Pons (tissue), 1 donor: Measurements from ENCODE around the gene OMP.
A peak's percentile ranks its signal among the peaks of the same experiment; 100 is the strongest.

Experiments
- DNase-seq: peaks from one replicate; pipeline ENCODE4 v3.0.0-alpha.2; 2016; ENCODE audit warnings: low spot score

The OMP gene

DNA sequence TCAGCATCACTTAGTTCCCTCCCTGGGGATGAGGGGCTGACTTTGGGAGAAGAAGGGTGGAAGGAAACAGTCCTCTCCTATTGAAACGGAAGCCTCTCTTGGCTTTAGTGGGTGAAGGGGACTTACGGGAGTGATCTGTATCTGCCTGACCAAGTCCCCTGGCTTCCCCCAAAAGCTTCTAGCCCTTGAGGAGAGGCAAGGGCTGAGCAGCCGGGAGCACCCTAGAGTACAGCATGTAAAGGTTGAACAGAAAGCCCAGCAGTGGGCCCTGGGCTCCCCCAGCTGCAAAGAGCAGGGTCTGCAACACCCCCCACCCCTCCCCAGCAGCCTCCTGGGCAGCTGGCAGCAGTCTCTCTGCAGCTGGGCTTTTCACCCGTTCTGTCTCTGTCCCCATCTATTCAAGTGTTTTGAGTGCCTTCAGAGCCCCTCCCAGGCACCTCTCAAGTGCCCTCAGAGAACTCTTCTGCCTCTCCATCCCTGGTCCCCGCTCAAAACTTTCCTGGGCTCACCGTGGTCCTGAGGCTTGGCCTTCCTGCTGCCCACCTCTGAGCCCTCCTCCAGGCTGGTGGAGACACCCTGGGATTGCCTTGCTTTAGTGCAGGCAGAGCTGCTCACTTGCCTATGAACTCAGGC lies 33.2 kb upstream of the OMP start:
- DNase-seq, result no peak

DNA sequence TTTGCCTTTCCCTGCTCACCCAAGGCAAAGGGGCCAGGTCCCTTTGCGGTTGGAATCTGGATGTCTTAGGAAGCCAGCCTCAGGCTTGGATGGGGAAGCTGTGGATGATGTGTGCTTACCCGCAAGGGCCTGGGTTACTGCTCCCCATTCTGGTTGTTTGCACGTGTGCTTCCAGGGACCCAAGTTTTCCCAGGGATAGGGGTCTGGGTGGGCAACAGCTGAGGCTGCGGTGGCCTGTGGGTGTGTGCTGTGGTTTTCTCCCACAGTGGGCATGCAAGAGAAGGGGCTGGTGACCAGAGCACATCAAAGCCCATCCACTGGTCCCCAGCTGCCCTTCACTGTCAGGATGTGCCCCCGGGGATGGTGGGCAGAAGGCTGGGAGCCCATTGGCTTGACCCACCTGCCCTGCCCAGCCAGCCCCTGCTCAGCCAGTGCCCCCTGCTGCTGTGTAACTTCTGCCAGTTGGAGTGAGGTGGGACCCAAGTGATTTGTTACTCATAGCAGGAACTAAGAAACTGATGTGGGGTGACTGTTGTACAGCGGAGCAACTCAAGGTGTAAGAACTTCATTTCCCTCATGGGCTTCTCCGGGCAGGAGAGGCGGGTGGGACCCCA lies 32.6 kb upstream of the OMP start:
- no peak for DNase-seq

- no peak for DNase-seq
Observed at GRCh38 chr11:77071077-77071476, 31.6 kb upstream of the OMP start.

DNA sequence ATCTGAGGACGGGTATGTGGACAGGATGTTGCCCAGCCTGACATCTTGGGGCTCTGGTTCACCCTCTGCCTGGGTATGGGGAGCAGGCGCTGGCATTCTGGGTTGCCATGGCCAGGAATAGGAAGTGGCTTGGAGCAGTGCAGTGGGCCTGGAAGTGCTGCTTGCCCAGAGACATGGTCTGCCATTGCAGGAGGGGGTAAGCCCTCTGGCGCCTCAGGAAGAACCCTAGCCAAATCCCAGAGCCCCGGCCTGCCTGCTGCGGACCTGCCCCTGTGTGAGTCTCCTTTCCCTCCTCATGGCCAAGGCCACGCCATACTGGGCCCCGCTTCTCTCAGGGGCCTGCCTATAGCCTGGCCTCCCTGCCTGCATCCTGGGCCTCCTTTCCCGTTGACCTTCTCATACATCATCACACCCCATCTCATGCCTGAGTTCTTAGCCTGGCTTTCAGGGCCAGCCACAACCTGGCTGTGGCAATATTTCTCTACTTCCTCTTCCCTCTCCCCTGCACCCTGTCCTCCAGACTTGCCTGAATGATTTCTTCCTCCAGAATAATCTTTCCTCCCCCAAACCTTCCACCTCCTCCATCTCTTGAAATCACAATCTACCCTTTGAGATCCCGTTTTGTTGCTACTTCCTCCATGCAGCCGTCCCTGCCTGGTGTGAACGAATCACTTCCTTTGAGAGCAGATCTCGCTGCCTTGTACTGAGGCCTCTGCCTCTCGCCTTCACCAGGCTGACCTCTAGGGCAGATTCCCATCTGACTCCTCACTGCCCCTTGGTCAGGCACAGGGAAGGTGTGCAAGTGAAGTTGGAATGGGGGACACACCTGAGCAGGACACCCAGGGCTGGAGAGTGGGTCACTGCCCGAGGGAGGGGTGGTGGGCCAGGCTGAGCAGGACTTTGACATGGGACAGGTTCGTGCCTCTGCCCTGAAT lies 30.7 kb upstream of the OMP start:
- DNase-seq, result no peak

DNA sequence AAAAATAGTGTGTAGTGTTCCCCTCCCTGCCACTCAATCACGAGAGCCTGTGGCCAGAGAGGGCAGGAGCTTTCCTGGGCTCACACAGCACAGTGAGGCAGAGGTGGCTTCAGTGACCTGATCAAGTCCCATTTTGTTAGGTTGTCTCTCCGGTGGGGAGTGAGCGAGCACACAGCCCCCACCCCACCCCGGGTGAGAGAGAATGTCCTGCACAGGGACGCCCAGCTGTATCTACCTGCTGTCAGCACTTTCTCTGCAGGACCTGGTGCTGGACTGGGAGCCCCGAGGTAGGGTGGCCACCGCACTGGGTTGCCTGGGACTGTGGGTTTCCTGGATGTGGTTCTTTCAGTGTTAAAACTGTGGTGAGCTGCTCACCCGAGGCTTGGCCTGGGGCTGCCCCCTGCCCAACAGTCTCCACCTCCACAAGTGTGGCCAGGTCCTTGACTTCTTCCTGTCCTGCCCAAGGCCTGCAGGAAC lies 29.8 kb upstream of the OMP start:
- no peak for DNase-seq

DNA sequence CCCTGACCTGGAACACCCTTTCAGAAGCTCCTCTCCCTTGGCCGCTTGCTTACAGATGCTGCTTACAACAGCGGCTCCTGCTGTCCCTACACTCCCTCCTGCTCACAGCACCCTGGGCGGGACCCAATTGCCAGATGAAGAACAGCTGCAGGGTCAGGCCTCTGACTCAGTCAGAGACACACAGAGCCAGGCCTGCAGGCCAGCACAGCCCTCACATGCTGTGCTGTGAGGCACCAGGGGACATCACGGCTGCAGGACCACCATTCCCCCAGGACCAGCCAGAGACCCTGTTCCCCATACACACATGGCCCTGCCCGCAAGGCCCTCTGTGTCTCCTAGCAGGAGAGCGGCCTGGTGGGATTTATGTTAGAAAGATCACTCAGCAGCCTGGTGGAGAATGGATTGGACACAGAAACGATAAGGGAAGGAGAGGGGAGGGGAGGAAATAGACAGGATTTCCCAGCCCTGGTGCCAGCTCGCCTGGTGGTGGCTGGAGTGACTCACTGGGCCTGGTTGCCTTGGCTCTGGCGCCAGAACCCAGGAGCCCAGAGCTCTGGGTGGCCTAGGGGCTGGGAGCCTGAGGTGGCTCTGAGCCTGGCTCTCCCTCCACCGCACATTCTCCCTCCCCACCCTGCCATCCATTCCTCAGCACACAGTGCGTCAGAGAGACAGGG lies 29.2 kb upstream of the OMP start:
- peak; percentile 58 for DNase-seq

GRCh38 chr11:77074205-77074604 lies 28.4 kb upstream of the OMP start:
- no peak for DNase-seq

GRCh38 chr11:77074626-77075221 lies 27.9 kb upstream of the OMP start:
- no peak for DNase-seq

- DNase-seq, result no peak
Observed at GRCh38 chr11:77075425-77075905, 27.2 kb upstream of the OMP start.

DNA sequence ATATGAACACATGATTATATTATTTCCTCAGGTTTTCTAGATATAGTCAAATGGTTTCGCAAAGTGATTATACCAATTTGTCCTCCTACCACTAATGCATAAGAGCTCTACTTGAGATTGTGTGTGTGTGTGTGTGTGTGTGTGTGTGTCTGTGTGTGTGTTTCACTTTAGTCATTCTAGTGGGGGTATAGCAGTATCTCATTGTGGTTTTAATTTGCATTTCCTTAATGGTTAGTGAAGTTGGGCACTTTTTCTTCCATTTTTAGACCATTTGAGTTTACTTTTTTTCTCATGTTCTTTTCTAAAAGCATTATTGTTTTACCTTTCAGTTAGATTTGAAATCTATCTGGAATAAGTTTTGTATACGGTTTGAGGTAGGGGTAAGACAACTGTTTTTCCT lies 23.0 kb upstream of the OMP start:
- no peak for DNase-seq

- DNase-seq, result no peak
Observed at GRCh38 chr11:77080643-77081210, 21.9 kb upstream of the OMP start.

- DNase-seq, result no peak
Observed at GRCh38 chr11:77081381-77081851, 21.2 kb upstream of the OMP start.

GRCh38 chr11:77081976-77082836 lies 20.4 kb upstream of the OMP start:
- no peak for DNase-seq

- DNase-seq, result no peak
Observed at GRCh38 chr11:77082838-77083565, 19.6 kb upstream of the OMP start.

- no peak for DNase-seq
Observed at GRCh38 chr11:77083566-77084245, 18.9 kb upstream of the OMP start.

DNA sequence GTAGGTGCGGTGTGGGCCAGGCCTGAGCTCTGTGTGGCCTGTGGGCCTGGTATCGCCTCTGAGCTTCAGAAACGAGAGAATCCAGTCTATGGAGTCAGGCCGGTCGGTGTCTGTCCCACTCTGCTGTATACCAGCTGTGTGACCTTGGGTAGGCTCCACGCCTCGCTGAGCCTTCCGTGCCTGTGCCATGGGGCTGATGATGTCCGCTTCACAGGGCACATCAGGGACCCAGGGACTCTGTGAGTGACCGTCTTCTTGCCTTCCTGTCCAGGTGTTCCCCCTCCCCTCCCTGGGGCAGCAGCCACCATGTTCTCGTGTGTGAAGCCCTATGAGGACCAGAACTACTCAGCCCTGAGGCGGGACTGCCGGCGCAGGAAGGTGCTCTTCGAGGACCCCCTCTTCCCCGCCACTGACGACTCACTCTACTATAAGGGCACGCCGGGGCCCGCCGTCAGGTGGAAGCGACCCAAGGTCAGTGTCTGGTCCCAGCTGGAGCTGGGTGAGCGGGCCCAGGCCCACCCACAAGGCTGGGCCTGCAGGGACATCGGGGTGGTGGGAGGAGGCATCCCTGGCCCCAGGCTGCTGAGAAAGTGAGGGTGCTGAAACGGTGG lies 18.0 kb upstream of the OMP start:
- no peak for DNase-seq

DNA sequence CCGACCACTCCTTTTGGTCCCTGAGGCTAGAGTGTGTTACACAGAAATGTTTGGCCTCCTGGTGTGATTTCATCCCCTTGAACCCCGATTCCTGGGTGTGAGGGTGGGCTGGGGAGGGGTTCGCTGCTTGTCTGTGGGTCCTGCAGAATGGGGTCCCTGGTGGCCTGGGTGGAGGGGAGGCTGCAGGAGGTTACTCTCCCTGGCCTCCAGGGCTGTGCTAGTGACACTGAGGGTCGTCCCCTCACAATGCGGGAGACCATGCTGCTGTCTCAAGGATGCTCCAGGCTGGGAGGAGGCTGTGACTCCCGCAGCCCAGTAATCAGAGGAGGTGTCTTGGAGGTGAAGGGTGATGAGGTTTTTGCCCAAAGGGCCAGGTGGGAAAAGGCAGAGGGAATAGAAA lies 17.0 kb upstream of the OMP start:
- DNase-seq, result no peak
